Mammary epithelial cell (primary cell): ENCODE measurements around the gene OTOP1.

Experiments
- EZH2 ChIP-seq: IDR thresholded peaks from 2 replicates; pipeline ENCODE4 v1.6.1; 2012; ENCODE audit warnings: low read length, inconsistent platforms, borderline replicate concordance
- TF ChIP-seq, protein P1 (sequence below), 2 donors: IDR thresholded peaks in 1 of 2; conservative IDR thresholded peaks in 1 of 2; 2 replicates each; pipeline ENCODE4 v1.5.1; 2011 to 2012; ENCODE audit warnings: inconsistent platforms in 2 of 2, low read length in 2 of 2, mild to moderate bottlenecking in 2 of 2, control low read depth in 1 of 2, low read depth in 1 of 2; ENCODE audit not compliant: insufficient read depth in 1 of 2; ENCODE audit errors: extremely low read depth in 1 of 2

DNA sequence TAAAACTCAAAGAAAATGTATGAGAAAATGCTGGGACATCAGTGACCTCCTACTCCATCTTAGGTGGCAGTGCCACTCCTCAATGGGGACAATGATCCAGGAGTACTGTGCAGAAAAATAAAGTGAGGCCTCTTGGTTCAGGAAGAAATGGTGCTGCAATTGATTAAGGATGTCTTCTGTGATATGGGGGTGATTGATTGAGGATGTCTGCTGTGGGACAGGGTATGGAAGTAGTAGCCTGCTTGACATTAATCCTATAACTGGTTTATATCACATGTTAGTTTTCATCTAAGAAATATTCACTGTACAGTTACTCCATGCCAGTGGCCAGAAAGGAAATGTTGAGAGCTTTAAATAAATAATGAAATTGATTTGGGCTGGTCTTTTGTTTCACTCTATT, 20.5 kb downstream of the OTOP1 start:
- TF ChIP-seq, protein P1, sequence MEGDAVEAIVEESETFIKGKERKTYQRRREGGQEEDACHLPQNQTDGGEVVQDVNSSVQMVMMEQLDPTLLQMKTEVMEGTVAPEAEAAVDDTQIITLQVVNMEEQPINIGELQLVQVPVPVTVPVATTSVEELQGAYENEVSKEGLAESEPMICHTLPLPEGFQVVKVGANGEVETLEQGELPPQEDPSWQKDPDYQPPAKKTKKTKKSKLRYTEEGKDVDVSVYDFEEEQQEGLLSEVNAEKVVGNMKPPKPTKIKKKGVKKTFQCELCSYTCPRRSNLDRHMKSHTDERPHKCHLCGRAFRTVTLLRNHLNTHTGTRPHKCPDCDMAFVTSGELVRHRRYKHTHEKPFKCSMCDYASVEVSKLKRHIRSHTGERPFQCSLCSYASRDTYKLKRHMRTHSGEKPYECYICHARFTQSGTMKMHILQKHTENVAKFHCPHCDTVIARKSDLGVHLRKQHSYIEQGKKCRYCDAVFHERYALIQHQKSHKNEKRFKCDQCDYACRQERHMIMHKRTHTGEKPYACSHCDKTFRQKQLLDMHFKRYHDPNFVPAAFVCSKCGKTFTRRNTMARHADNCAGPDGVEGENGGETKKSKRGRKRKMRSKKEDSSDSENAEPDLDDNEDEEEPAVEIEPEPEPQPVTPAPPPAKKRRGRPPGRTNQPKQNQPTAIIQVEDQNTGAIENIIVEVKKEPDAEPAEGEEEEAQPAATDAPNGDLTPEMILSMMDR (conservative IDR thresholded peaks at IDR 0.05 in 1 of 2, IDR thresholded peaks at IDR 0.05 in 1 of 2; ENCODE audit: extremely low read depth in 1 of 2, insufficient read depth in 1 of 2, low read depth in 1 of 2, low read length in 2 of 2) = no peak
- TF ChIP-seq EZH2 = no peak
